AG04449 (cell line): ENCODE measurements around the gene DDOST.

ENCODE experiments used
- CTCF ChIA-PET: fragments of 350-600 bp; formaldehyde crosslinking; extraction: SDS; loops from one replicate; lab custom pipeline; 2021; ENCODE audit warnings: antibody characterized with exemption; lab: Yijun Ruan, JAX
- POLR2A ChIA-PET: fragments of 400-600, 350-600 bp; formaldehyde crosslinking; extraction: SDS; loops from one replicate; lab custom pipeline; 2020; ENCODE audit warnings: antibody characterized with exemption, inconsistent platforms; lab: Yijun Ruan, JAX
- DNase-seq: peaks from one replicate; pipeline ENCODE4 v3.0.0-alpha.2; 2010; ENCODE audit warnings: low read depth, low spot score
- H3K4me3 ChIP-seq: 2 replicates; pipeline ENCODE4 v1.5.1; 2011; ENCODE audit warnings: low read depth, mild to moderate bottlenecking, control low read depth, low read length
- TF ChIP-seq, protein P1 (sequence below): IDR thresholded peaks from one replicate; pipeline ENCODE4 v1.5.1; 2011; ENCODE audit warnings: mild to moderate bottlenecking, moderate library complexity, low read length, control low read depth, inconsistent platforms; ENCODE audit not compliant: insufficient read depth; ENCODE audit errors: missing control alignments

DDOST gene

DNA sequence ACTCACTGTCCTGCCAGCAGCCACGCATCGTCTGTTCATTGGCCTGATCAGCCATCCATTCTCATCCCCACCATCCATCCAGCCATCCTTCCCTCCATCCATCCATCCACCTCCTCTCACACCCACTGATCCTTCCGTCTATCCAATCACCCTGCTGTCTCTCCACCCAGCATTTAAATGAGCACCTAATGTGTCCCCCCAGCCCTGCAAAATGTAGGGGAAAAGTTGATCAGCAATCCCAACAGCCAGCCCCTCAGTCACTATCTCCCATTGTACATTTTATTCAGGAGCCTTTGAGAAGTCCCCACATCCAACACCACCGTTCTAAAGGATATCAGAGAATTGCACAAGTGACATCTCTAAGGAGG is 11.1 kb upstream of the DDOST start:
- CTCF ChIA-PET: no interaction called here
- TF ChIP-seq, protein P1, sequence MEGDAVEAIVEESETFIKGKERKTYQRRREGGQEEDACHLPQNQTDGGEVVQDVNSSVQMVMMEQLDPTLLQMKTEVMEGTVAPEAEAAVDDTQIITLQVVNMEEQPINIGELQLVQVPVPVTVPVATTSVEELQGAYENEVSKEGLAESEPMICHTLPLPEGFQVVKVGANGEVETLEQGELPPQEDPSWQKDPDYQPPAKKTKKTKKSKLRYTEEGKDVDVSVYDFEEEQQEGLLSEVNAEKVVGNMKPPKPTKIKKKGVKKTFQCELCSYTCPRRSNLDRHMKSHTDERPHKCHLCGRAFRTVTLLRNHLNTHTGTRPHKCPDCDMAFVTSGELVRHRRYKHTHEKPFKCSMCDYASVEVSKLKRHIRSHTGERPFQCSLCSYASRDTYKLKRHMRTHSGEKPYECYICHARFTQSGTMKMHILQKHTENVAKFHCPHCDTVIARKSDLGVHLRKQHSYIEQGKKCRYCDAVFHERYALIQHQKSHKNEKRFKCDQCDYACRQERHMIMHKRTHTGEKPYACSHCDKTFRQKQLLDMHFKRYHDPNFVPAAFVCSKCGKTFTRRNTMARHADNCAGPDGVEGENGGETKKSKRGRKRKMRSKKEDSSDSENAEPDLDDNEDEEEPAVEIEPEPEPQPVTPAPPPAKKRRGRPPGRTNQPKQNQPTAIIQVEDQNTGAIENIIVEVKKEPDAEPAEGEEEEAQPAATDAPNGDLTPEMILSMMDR: no peak
- no peak for DNase-seq
- POLR2A ChIA-PET: interaction anchor here (1.2 kb wide), 1 partner anchor 11 kb away, joined by 3 read pairs; the partner anchor contains the start of gene DDOST
- H3K4me3 ChIP-seq: no peak overlapping the region

DNA sequence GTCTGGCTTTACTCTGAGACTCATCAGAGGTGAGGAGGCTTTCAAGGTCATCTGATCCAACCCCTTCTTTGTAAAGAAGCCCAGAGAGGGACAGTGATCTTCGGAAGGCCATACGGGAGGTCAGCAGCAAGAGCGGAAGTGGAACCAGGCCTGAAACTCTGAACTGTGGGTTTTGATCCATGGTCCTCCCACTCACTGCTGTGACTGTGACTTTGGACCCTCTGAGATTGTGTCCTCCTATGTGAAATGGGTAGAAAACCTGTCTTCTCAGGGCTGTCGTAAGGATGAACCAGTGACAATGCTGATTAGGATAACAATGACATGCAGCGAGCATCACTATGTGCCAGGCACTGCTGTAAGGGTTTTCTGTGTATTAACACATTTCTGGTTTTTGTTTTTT is 9.8 kb upstream of the DDOST start:
- no peak for DNase-seq
- TF ChIP-seq, protein P1: no peak
- POLR2A ChIA-PET: no interaction called here
- CTCF ChIA-PET: no interaction called here
- H3K4me3 ChIP-seq: no peak overlapping the region

DNA sequence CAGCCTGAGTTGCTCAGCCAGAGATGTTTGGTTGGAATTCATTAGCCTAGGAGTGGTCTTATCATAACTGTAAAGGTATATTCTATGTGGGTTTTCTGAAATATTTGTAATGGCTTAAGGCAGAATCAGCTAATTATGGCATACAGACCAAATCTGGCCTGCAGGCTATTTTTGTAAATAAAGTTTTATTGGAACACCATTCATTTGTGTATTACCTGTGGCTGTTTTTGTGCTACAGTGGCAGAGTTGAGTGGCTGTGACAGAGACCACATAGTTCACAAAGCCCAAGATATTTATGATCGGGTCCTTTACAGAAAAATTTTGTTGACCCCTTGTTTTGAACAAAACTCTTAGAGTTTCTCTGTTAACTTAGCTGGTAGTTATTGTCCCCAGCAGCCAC is 7.4 kb upstream of the DDOST start:
- ChIA-PET POLR2A (no interaction called here), CTCF (interaction anchor here (0.8 to 0.9 kb wide), 2 partner anchors 94 to 145 kb away, joined by 3 to 5 read pairs; no protein-coding TSS in a partner anchor)
- TF ChIP-seq, protein P1: no peak
- DNase-seq: no peak
- no peak overlapping the region for H3K4me3 ChIP-seq

DNA sequence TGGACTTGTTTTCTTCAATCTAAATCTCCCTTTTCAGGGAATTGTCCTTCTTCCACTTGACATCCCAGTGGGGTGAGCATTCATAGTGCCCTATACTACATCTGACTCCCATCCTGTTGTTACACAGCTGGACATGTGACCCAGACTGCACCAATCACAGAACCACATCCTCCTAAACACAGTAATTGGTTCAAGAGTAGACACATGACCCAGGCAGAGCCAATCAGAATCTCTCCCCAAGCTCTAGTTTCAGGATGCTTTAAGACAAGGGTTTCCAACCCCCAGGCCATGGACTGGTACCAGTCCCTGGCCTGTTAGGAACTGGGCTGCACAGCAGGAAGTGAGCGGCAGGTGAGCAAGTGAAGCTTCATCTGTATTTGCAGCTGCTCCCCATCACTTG is 5.6 kb upstream of the DDOST start:
- POLR2A ChIA-PET: interaction anchor here (0.6 kb wide), 1 partner anchor 534 kb away, joined by 3 read pairs; no protein-coding TSS in a partner anchor
- CTCF ChIA-PET: interaction anchor here (0.9 to 1.8 kb wide), 2 partner anchors 29 to 92 kb away, joined by 3 to 7 read pairs; no protein-coding TSS in a partner anchor
- H3K4me3 ChIP-seq: no peak overlapping the region
- TF ChIP-seq, protein P1: no peak
- no peak for DNase-seq

DNA sequence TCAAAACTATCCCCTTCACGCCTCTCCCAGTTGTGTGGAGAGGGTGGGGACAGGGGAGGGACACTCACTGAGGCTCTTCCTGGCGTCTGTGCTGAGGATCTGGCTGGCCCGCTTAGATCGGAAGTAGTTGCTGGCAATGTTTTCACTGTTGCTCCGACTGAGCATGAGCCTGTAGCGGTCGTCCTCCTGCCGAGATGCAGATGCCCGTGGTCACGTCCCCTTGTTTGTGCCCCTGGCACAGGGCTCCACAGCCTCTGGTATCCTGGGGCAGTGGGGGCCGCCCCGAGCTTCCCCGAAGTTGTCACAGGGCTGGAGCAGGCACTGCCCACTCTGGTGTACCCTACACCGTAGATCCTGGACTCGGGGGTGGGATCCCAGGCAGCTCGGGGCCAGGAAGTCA is 5.0 kb upstream of the DDOST start:
- ChIA-PET CTCF (interaction anchor here (0.8 to 1.8 kb wide), 4 partner anchors 9 to 143 kb away, joined by 3 to 7 read pairs (median 4); no protein-coding TSS in a partner anchor), POLR2A (no interaction called here)
- TF ChIP-seq, protein P1: no peak
- no peak overlapping the region for H3K4me3 ChIP-seq
- no peak for DNase-seq

DNA sequence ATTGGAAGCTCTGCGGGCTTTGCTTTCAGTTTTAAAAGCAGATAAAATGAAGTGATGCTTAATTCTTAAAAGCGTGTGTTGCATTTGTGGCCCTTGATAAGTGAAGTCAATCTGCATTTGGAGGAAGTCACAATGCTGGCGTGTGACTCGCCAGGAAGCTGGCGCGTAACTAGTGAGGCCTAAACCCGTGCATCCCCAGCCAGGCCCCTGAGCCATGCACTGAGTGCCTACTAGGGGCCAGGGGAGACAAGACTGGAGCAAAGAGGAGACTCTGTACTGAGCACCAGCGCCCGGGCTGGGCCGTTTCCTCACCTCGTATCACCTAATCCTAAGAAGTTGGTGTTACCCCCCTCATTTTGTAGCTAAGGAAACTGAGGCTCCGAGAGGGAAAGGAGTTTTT is 4.6 kb upstream of the DDOST start:
- TF ChIP-seq, protein P1: no peak
- no peak overlapping the region for H3K4me3 ChIP-seq
- ChIA-PET POLR2A (no interaction called here), CTCF (interaction anchor here (0.8 to 1.8 kb wide), 4 partner anchors 10 to 143 kb away, joined by 3 to 7 read pairs (median 4); no protein-coding TSS in a partner anchor)
- no peak for DNase-seq
